Fibroblast of mammary gland (primary cell): ENCODE results near the gene EPS8.

Source experiments
- DNase-seq: peaks from one replicate; pipeline ENCODE4 v3.0.0-alpha.2; 2010; ENCODE audit warnings: low read depth
- H3K4me3 ChIP-seq: 2 replicates; pipeline ENCODE4 v1.5.1; 2011; ENCODE audit warnings: low read depth, mild to moderate bottlenecking, low read length, moderate library complexity; ENCODE audit not compliant: control insufficient read depth
- TF ChIP-seq, protein P1 (sequence below): conservative IDR thresholded peaks from 2 replicates; pipeline ENCODE4 v1.5.1; 2011; ENCODE audit warnings: low read depth, low read length, inconsistent platforms; ENCODE audit not compliant: control insufficient read depth, insufficient read depth

The EPS8 gene

GRCh38 chr12:15829255-15829654, 40.1 kb upstream of the EPS8 start:
- no peak for DNase-seq
- TF ChIP-seq, protein P1, sequence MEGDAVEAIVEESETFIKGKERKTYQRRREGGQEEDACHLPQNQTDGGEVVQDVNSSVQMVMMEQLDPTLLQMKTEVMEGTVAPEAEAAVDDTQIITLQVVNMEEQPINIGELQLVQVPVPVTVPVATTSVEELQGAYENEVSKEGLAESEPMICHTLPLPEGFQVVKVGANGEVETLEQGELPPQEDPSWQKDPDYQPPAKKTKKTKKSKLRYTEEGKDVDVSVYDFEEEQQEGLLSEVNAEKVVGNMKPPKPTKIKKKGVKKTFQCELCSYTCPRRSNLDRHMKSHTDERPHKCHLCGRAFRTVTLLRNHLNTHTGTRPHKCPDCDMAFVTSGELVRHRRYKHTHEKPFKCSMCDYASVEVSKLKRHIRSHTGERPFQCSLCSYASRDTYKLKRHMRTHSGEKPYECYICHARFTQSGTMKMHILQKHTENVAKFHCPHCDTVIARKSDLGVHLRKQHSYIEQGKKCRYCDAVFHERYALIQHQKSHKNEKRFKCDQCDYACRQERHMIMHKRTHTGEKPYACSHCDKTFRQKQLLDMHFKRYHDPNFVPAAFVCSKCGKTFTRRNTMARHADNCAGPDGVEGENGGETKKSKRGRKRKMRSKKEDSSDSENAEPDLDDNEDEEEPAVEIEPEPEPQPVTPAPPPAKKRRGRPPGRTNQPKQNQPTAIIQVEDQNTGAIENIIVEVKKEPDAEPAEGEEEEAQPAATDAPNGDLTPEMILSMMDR = no peak
- no peak overlapping the region for H3K4me3 ChIP-seq

DNA sequence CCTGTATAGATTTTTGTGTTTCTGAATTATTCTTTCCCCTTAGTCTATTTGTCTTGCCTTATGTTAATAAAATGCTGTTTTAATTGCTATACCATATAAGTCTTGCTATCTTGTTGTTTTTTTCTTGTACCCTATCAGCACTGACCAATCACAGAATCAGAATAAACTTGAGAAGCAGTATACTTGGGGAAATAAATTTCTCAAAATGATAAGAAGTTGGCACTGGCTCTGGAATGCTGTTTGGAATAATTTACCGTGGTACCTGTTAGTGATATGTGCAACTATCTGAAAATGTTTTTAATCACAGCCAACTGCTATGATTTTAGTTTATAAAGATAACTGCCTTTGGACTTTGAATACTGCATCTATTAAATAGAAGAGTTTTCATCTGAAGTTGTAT, 37.9 kb upstream of the EPS8 start:
- DNase-seq = no peak
- TF ChIP-seq, protein P1 = no peak
- H3K4me3 ChIP-seq = no peak overlapping the region

- TF ChIP-seq, protein P1 = no peak
- no peak for DNase-seq
- no peak overlapping the region for H3K4me3 ChIP-seq
Observed at GRCh38 chr12:15824516-15824915, 35.3 kb upstream of the EPS8 start.

DNA sequence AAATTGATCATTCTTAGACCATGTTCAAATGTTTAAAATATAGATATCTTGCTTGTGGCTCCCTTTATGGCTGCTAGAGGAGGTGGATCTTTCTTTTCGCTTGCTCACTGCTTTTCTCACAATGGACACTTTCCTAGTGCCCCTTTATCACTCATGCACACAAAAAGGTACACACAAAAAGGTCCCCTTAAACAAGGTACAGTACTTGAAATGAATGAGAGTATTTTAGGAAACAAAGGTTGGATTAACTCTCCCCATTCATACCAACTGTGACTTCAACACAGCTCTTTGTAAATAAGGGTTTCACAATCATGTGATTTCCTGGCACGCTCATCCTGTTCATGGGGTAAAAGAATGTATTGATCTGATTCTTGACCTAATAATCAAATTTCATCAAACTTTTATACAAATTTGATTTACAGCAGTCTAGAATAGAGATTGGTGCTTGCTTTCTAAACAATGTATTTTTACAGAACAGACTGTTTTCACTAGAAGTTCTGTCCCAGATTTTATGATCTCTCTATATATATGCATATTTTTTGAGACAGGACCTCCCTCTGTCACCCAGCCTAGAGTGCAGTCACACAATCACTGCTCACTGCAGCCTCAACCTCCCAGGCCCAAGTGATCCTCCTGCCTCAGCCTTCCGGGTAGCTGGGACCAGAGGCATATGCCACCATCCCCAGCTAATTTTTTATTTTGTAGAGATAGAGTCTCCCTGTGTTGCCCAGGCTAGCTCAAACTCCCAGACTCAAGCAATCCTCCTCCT, 34.4 kb upstream of the EPS8 start:
- peak; percentile 21 for DNase-seq
- no peak overlapping the region for H3K4me3 ChIP-seq
- TF ChIP-seq, protein P1 = no peak

DNA sequence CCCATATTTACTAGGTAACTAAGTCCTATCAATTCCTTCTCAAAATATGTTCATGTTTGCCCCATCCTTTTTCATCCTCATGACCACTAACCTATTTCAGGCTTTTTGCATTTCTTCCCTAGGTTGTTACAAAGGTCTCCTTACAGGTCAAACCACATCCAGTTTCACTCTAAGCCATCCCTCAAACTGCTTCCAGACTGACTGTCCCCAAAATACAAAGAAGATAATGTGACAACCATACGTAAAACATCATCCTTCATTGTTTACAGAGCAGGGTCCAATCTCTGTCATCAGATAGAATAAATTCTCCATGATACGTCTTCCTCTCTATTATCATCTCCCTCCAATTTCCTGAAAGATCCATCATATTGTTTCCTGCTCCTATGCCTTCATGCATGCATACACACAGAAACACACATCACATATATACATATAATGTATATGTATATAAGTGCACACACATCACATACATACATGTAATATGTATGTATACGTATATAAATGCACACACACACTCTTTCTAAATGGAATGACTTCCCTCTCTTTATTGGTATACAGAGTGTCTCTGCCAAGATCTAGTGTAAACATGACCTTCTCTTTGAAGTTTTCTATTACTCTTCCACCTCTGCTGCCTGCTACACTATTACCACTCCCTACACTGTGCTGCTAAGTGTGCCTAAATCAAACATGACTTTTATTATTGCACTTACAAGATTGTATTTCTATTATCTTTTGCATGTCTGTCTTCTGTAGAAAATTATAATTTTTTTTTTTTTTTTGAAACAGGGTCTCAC, 30.7 kb upstream of the EPS8 start:
- TF ChIP-seq, protein P1 = no peak
- DNase-seq = no peak
- no peak overlapping the region for H3K4me3 ChIP-seq

DNA sequence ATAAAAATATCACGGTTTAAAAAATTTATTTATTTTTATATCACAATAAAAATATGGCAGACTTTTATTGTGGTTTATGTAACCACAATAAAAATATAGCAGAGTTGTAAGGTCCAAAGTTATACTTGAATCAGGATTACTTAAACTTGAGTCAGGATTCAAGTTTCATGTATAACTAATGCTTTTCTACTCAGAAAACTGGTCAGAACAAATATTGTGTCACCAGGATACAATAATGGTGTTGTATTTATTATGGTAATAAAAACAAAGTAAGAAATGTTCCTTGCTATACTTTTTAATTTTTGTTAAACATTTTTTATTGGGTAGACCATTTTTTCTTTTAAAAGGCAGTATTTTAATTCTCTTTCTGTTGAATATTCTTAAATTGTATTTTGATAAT, 29.2 kb upstream of the EPS8 start:
- TF ChIP-seq, protein P1 = no peak
- no peak overlapping the region for H3K4me3 ChIP-seq
- no peak for DNase-seq
